ENCODE measurements around the gene ST3GAL5. TPM values are rescaled to one million over a fixed set of nuclear protein-coding genes. Genes with fewer than 3 reads are reported as not detected.
"Not testable (repeated sequence)": the region's sequence is repeated elsewhere in the genome, so short reads cannot be mapped to it uniquely, and the experiment has no call there.

ST3GAL5 gene
- 1 to 10 TPM; 8.9 TPM for total RNA-seq

DNA sequence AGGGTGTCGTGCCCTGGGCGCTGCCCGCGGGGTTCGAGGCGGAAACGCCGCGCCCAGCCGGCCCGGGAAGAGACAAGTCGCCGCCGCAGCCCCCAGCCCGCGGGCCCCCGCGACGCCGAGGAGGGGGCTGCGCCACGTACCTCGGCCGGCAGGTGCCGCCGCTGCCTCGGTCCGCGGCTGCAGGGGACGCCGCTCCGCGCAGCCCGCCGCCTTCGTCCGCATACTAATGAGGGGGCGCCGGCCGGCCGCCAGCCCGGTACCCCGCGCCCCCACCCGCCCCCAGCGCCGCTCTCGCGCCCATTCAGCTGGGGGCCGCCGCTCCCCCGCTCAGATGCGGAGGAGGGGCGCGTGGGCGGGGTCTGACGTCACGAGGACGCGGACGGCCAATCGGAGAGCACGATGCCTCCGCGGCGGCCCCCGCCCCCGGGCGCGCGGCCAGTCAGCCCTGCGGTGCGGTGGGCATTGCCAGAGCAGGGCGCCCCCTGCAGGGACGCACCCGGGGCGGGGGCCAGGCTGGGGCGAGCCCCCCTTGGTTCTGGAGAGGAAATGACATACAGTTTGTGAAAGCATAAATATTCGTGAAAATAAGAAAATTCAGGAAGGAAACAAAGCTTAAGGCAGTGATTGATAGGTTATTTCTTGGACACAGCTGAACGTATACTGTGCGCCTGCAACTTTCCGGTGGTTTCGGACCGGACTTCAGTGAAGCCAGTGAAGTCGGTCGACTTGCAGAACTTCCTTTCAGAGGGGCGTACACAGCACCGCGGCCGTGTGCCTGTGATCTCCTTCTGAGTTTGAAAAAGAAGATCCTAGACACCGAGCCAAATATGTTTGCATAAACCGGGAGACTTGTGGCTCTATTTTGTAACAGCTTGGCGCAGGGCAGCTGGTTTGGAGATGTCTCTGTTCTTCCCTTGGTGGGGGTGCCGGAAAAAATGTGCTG, at the start of gene ST3GAL5:
Gene ST3GAL5, minus strand, starts transcription at position 307 of the 943 bp plus-strand sequence. Its CDS starts 85 bp downstream, at position 222.
- Mint-ChIP-seq H3K36me3 (peaks cover 0 to 5% of the 10 kb centered on the region in 2 donors), H3K27ac (peak within 1 kb of the TSS; percentile 27 to 86), H3K9me3 (no peaks in the 10 kb centered on the region)
- DNase-seq (ENCODE audit: low spot score in 2 of 2), result peak; percentile 91 to 92
- ATAC-seq, result peak; percentile 88

GRCh38 chr2:85938456-85938855, 49.7 kb upstream of the ST3GAL5 start:
- no peak for DNase-seq (ENCODE audit: low spot score in 2 of 2)
- H3K36me3 Mint-ChIP-seq, result peaks cover 18 to 21% of the 10 kb centered on the region in 2 donors
- H3K27ac Mint-ChIP-seq, result no peak overlapping the region
- ATAC-seq, result no peak
- H3K9me3 Mint-ChIP-seq, result peaks cover 7 to 17% of the 10 kb centered on the region in 2 donors

- H3K36me3 Mint-ChIP-seq, result peaks cover 7 to 9% of the 10 kb centered on the region in 2 donors
- DNase-seq (ENCODE audit: low spot score in 2 of 2) (no peak), ATAC-seq (no peak)
- H3K27ac Mint-ChIP-seq, result no peak overlapping the region
- H3K9me3 Mint-ChIP-seq, result peaks cover 0 to 7% of the 10 kb centered on the region in 2 donors
Observed at GRCh38 chr2:85937069-85937439, 48.3 kb upstream of the ST3GAL5 start.

DNA sequence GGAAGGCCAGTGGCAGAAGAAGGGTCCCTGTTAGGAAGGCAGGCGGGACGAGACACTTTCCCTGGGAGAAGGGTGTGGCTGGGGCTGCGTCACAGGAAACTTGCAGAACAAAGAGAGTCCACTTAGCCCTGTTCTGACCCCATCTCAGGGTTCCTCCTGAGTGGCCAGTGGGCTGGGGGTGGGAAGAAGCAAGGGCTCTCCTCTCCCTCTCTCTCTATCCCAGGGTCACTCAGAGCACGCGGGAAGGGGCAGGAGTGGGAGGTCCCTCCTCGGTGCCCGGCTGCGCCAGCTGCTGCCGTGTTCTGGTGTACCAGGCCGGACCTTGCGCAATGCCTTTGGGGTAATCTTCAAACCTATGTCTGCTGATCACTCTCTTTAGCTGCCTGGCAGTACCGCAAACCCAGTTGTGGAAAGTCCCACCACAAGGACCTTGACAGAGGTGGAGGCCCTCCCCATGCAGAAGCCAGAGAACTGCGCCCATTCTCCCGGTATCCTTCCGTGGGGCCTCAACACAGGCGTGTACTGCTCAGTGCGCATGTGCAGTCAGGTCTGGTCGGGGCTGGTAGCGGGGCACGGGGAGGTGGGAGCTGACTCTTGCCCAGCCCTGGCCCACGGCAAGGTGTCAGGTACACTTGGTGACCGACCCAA, 47.8 kb upstream of the ST3GAL5 start:
- Mint-ChIP-seq H3K36me3 (peaks cover 2 to 4% of the 10 kb centered on the region in 2 donors), H3K9me3 (peaks cover 0 to 4% of the 10 kb centered on the region in 2 donors), H3K27ac (no peak overlapping the region)
- ATAC-seq, result no peak
- no peak for DNase-seq (ENCODE audit: low spot score in 2 of 2)

- ATAC-seq (no peak), DNase-seq (ENCODE audit: low spot score in 2 of 2) (no peak)
- Mint-ChIP-seq H3K27ac (no peak overlapping the region), H3K9me3 (no peaks in the 10 kb centered on the region), H3K36me3 (no peaks in the 10 kb centered on the region)
Observed at GRCh38 chr2:85935746-85936208, 47.0 kb upstream of the ST3GAL5 start.

GRCh38 chr2:85935170-85935745, 46.5 kb upstream of the ST3GAL5 start:
- no peaks in the 10 kb centered on the region for H3K9me3 Mint-ChIP-seq
- DNase-seq (ENCODE audit: low spot score in 2 of 2), result no peak
- H3K36me3 Mint-ChIP-seq, result no peaks in the 10 kb centered on the region
- no peak overlapping the region for H3K27ac Mint-ChIP-seq
- ATAC-seq, result no peak

- DNase-seq (ENCODE audit: low spot score in 2 of 2) (no peak), ATAC-seq (peak; percentile 92)
- no peaks in the 10 kb centered on the region for H3K36me3 Mint-ChIP-seq
- H3K9me3 Mint-ChIP-seq, result no peaks in the 10 kb centered on the region
- H3K27ac Mint-ChIP-seq, result no peak overlapping the region
Observed at GRCh38 chr2:85933753-85934594, 45.2 kb upstream of the ST3GAL5 start.

DNA sequence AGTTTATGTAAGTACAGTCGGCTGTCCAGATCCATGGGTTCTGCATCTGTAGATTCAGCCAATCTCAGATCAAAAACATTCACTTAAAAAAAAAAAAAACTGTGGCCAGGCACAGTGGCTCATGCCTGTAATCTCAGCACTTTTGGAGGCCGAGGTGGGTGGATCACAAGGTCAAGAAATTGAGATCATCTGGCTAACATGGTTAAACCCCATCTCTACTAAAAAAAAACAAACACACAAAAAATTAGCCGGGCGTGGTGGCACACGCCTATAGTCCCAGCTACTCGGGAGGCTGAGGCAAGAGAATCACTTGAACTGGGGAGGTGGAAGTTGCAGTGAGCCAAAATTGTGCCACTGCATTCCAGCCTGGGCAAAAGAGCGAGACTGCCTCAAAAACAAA, 42.4 kb upstream of the ST3GAL5 start:
- H3K36me3 Mint-ChIP-seq; DNase-seq (ENCODE audit: low spot score in 2 of 2); H3K27ac Mint-ChIP-seq; H3K9me3 Mint-ChIP-seq; ATAC-seq: not testable (repeated sequence)

- Mint-ChIP-seq H3K36me3 (no peaks in the 10 kb centered on the region), H3K9me3 (no peaks in the 10 kb centered on the region), H3K27ac (no peak overlapping the region)
- ATAC-seq (no peak), DNase-seq (ENCODE audit: low spot score in 2 of 2) (no peak)
Observed at GRCh38 chr2:85930129-85931124, 41.6 kb upstream of the ST3GAL5 start.

- H3K27ac Mint-ChIP-seq, result no peak overlapping the region
- ATAC-seq, result no peak
- H3K36me3 Mint-ChIP-seq, result no peaks in the 10 kb centered on the region
- no peaks in the 10 kb centered on the region for H3K9me3 Mint-ChIP-seq
- DNase-seq (ENCODE audit: low spot score in 2 of 2), result no peak
Observed at GRCh38 chr2:85929096-85930050, 40.6 kb upstream of the ST3GAL5 start.

- Mint-ChIP-seq H3K9me3 (no peaks in the 10 kb centered on the region), H3K27ac (no peak overlapping the region), H3K36me3 (no peaks in the 10 kb centered on the region)
- ATAC-seq, result no peak
- DNase-seq (ENCODE audit: low spot score in 2 of 2), result no peak
Observed at GRCh38 chr2:85926931-85927661, 38.3 kb upstream of the ST3GAL5 start.

GRCh38 chr2:85926526-85926925, 37.7 kb upstream of the ST3GAL5 start:
- H3K36me3 Mint-ChIP-seq, result no peaks in the 10 kb centered on the region
- H3K9me3 Mint-ChIP-seq, result no peaks in the 10 kb centered on the region
- no peak for DNase-seq (ENCODE audit: low spot score in 2 of 2)
- no peak overlapping the region for H3K27ac Mint-ChIP-seq
- ATAC-seq, result no peak

- ATAC-seq (no peak), DNase-seq (ENCODE audit: low spot score in 2 of 2) (no peak)
- no peaks in the 10 kb centered on the region for H3K36me3 Mint-ChIP-seq
- no peak overlapping the region for H3K27ac Mint-ChIP-seq
- no peaks in the 10 kb centered on the region for H3K9me3 Mint-ChIP-seq
Observed at GRCh38 chr2:85925216-85925671, 36.5 kb upstream of the ST3GAL5 start.

- Mint-ChIP-seq H3K27ac (no peak overlapping the region), H3K36me3 (no peaks in the 10 kb centered on the region), H3K9me3 (no peaks in the 10 kb centered on the region)
- ATAC-seq (no peak), DNase-seq (ENCODE audit: low spot score in 2 of 2) (no peak)
Observed at GRCh38 chr2:85924522-85924921, 35.7 kb upstream of the ST3GAL5 start.

Measured in activated naive CD4-positive, alpha-beta T cell treated with anti-CD3 and anti-CD28 coated beads, Interleukin-2, amount 50 U/mL, for 72 hours (primary cell).